Measurements from ENCODE around the gene IGFBP2. TPM values are rescaled to one million over a fixed set of nuclear protein-coding genes. Genes with fewer than 3 reads are reported as not detected.

The IGFBP2 gene
- total and polyA plus RNA-seq, 2 experiments from 2014 or later = 5.6 to 40.1 TPM

GRCh38 chr2:216601632-216602409, 31.4 kb upstream of the IGFBP2 start:
- DNase-seq = no peak
- no peak overlapping the region for H3K4me3 ChIP-seq
- no peak overlapping the region for H3K9ac ChIP-seq
- H3K9me2 ChIP-seq (ENCODE audit: insufficient read depth) = no peaks in the 10 kb centered on the region
- H3K9me3 ChIP-seq (ENCODE audit: low read depth) = no peaks in the 10 kb centered on the region
- H3K27ac ChIP-seq = no peak overlapping the region
- no peak overlapping the region for H3K4me2 ChIP-seq (ENCODE audit: unreplicated experiment)
- TF ChIP-seq EZH2phosphoT487 (IDR thresholded peaks at IDR 0.05; ENCODE audit: insufficient read depth, low read depth) (no peak), EZH2 (IDR thresholded peaks at IDR 0.05; ENCODE audit: insufficient read depth, poor library complexity, severe bottlenecking) (no peak)
- H3K79me2 ChIP-seq (ENCODE audit: insufficient read depth) = no peaks in the 10 kb centered on the region
- peaks cover 14% of the 10 kb centered on the region; the same call in 1 of the 2 replicates for H3F3A ChIP-seq (ENCODE audit: insufficient read depth)
- H3K27me3 ChIP-seq (replicated peaks; ENCODE audit: insufficient read depth) = 0 out of 2 replicates have a peak, but pooled peaks cover 6% of the 10 kb centered on the region
- no peaks in the 10 kb centered on the region for H4K20me1 ChIP-seq (ENCODE audit: insufficient read depth)
- H3K36me3 ChIP-seq (ENCODE audit: low read depth) = no peaks in the 10 kb centered on the region
- in situ Hi-C loops (cut with MboI) = no loop called here
- WGBS, 2 experiments (ENCODE audit: low coverage in 1 of 2, low lambda C conversion rate in 2 of 2, missing lambda C conversion rate in 2 of 2) = 84 to 85% methylated on average over 12 of the region's 12 CpGs
- H2AFZ ChIP-seq = no peak overlapping the region
- H3K4me1 ChIP-seq (ENCODE audit: insufficient read depth) = peaks cover 16% of the 10 kb centered on the region

GRCh38 chr2:216603010-216603883, 30.0 kb upstream of the IGFBP2 start:
- in situ Hi-C loops (cut with MboI) = no loop called here
- no peak overlapping the region for H3K27ac ChIP-seq
- H3K4me2 ChIP-seq (ENCODE audit: unreplicated experiment) = no peak overlapping the region
- no peak overlapping the region for H3K9ac ChIP-seq
- no peaks in the 10 kb centered on the region for H3K9me3 ChIP-seq (ENCODE audit: low read depth)
- H3F3A ChIP-seq (ENCODE audit: insufficient read depth) = no peaks in the 10 kb centered on the region
- no peak for DNase-seq
- H3K36me3 ChIP-seq (ENCODE audit: low read depth) = no peaks in the 10 kb centered on the region
- H3K27me3 ChIP-seq (replicated peaks; ENCODE audit: insufficient read depth) = 0 out of 2 replicates have a peak, but pooled peaks cover 9% of the 10 kb centered on the region
- TF ChIP-seq EZH2phosphoT487 (IDR thresholded peaks at IDR 0.05; ENCODE audit: insufficient read depth, low read depth) = no peak
- TF ChIP-seq EZH2 (IDR thresholded peaks at IDR 0.05; ENCODE audit: insufficient read depth, poor library complexity, severe bottlenecking) = no peak
- no peaks in the 10 kb centered on the region for H3K9me2 ChIP-seq (ENCODE audit: insufficient read depth)
- H3K4me1 ChIP-seq (ENCODE audit: insufficient read depth) = 0 out of 2 replicates have a peak, but pooled peaks cover 1% of the 10 kb centered on the region
- no peaks in the 10 kb centered on the region for H4K20me1 ChIP-seq (ENCODE audit: insufficient read depth)
- no peaks in the 10 kb centered on the region for H3K79me2 ChIP-seq (ENCODE audit: insufficient read depth)
- H3K4me3 ChIP-seq = no peak overlapping the region
- WGBS, 2 experiments (ENCODE audit: low coverage in 1 of 2, low lambda C conversion rate in 2 of 2, missing lambda C conversion rate in 2 of 2) = 62 to 70% methylated on average over 9 of the region's 9 CpGs
- H2AFZ ChIP-seq = no peak overlapping the region

- H3K4me2 ChIP-seq (ENCODE audit: unreplicated experiment) = no peak overlapping the region
- no peak overlapping the region for H3K9ac ChIP-seq
- no peak overlapping the region for H3K4me3 ChIP-seq
- no peak for TF ChIP-seq EZH2 (IDR thresholded peaks at IDR 0.05; ENCODE audit: insufficient read depth, poor library complexity, severe bottlenecking)
- TF ChIP-seq EZH2phosphoT487 (IDR thresholded peaks at IDR 0.05; ENCODE audit: insufficient read depth, low read depth) = no peak
- no peaks in the 10 kb centered on the region for H3K36me3 ChIP-seq (ENCODE audit: low read depth)
- H3K4me1 ChIP-seq (ENCODE audit: insufficient read depth) = no peaks in the 10 kb centered on the region
- in situ Hi-C loops (cut with MboI) = no loop called here
- DNase-seq = no peak
- H4K20me1 ChIP-seq (ENCODE audit: insufficient read depth) = no peaks in the 10 kb centered on the region
- no peaks in the 10 kb centered on the region for H3K9me2 ChIP-seq (ENCODE audit: insufficient read depth)
- H3K79me2 ChIP-seq (ENCODE audit: insufficient read depth) = no peaks in the 10 kb centered on the region
- WGBS, 2 experiments (ENCODE audit: low coverage in 1 of 2, low lambda C conversion rate in 2 of 2, missing lambda C conversion rate in 2 of 2) = 71 to 80% methylated on average over 3 of the region's 3 CpGs
- H3K27ac ChIP-seq = no peak overlapping the region
- H2AFZ ChIP-seq = no peak overlapping the region
- no peaks in the 10 kb centered on the region for H3F3A ChIP-seq (ENCODE audit: insufficient read depth)
- 0 out of 2 replicates have a peak, but pooled peaks cover 9% of the 10 kb centered on the region for H3K27me3 ChIP-seq (replicated peaks; ENCODE audit: insufficient read depth)
- H3K9me3 ChIP-seq (ENCODE audit: low read depth) = no peaks in the 10 kb centered on the region
Measured at GRCh38 chr2:216603884-216604245, 29.4 kb upstream of the IGFBP2 start.

GRCh38 chr2:216604458-216604857, 28.8 kb upstream of the IGFBP2 start:
- no peaks in the 10 kb centered on the region for H3K36me3 ChIP-seq (ENCODE audit: low read depth)
- H3K4me2 ChIP-seq (ENCODE audit: unreplicated experiment) = no peak overlapping the region
- no peak overlapping the region for H2AFZ ChIP-seq
- in situ Hi-C loops (cut with MboI) = no loop called here
- no peaks in the 10 kb centered on the region for H3F3A ChIP-seq (ENCODE audit: insufficient read depth)
- H3K9me3 ChIP-seq (ENCODE audit: low read depth) = no peaks in the 10 kb centered on the region
- H3K27me3 ChIP-seq (replicated peaks; ENCODE audit: insufficient read depth) = 0 out of 2 replicates have a peak, but pooled peaks cover 9% of the 10 kb centered on the region
- no peak overlapping the region for H3K27ac ChIP-seq
- H3K4me3 ChIP-seq = no peak overlapping the region
- DNase-seq = no peak
- no peaks in the 10 kb centered on the region for H3K4me1 ChIP-seq (ENCODE audit: insufficient read depth)
- TF ChIP-seq EZH2phosphoT487 (IDR thresholded peaks at IDR 0.05; ENCODE audit: insufficient read depth, low read depth) = no peak
- TF ChIP-seq EZH2 (IDR thresholded peaks at IDR 0.05; ENCODE audit: insufficient read depth, poor library complexity, severe bottlenecking) = no peak
- H3K9me2 ChIP-seq (ENCODE audit: insufficient read depth) = no peaks in the 10 kb centered on the region
- no peaks in the 10 kb centered on the region for H4K20me1 ChIP-seq (ENCODE audit: insufficient read depth)
- no peak overlapping the region for H3K9ac ChIP-seq
- H3K79me2 ChIP-seq (ENCODE audit: insufficient read depth) = no peaks in the 10 kb centered on the region
